ENCODE data around the gene FAM13A.
A peak's percentile ranks its signal among the peaks of the same experiment; 100 is the strongest.
"Not testable (repeated sequence)": the region's sequence is repeated elsewhere in the genome, so short reads cannot be mapped to it uniquely, and the experiment has no call there.

Gene FAM13A

GRCh38 chr4:88958080-88958479, 98.9 kb downstream of the FAM13A start:
- no peak for DNase-seq (ENCODE audit: low read depth)

- no peak for DNase-seq (ENCODE audit: low read depth)
These were observed 99.4 kb downstream of the FAM13A start for GRCh38 chr4:88957570-88957969.

- DNase-seq (ENCODE audit: low read depth), result no peak
These were observed 101.2 kb downstream of the FAM13A start for GRCh38 chr4:88955580-88956380.

GRCh38 chr4:88953400-88953799, 103.6 kb downstream of the FAM13A start:
- no peak for DNase-seq (ENCODE audit: low read depth)

- DNase-seq (ENCODE audit: low read depth), result no peak
These were observed 104.9 kb downstream of the FAM13A start for GRCh38 chr4:88952081-88952480.

GRCh38 chr4:88949605-88950004, 107.4 kb downstream of the FAM13A start:
- DNase-seq (ENCODE audit: low read depth), result no peak

GRCh38 chr4:88940506-88940905, 116.5 kb downstream of the FAM13A start:
- no peak for DNase-seq (ENCODE audit: low read depth)

- no peak for DNase-seq (ENCODE audit: low read depth)
These were observed 117.3 kb downstream of the FAM13A start for GRCh38 chr4:88939697-88940096.

- DNase-seq (ENCODE audit: low read depth), result peak; percentile 90
These were observed 118.8 kb downstream of the FAM13A start for GRCh38 chr4:88938138-88938537.

GRCh38 chr4:88937081-88937480, 119.9 kb downstream of the FAM13A start:
- DNase-seq (ENCODE audit: low read depth), result peak; percentile 28

GRCh38 chr4:88933414-88934160, 123.4 kb downstream of the FAM13A start:
- DNase-seq (ENCODE audit: low read depth), result no peak

GRCh38 chr4:88928852-88929251, 128.1 kb downstream of the FAM13A start:
- no peak for DNase-seq (ENCODE audit: low read depth)

GRCh38 chr4:88927420-88927819, 129.6 kb downstream of the FAM13A start:
- no peak for DNase-seq (ENCODE audit: low read depth)

- no peak for DNase-seq (ENCODE audit: low read depth)
These were observed 137.9 kb downstream of the FAM13A start for GRCh38 chr4:88919056-88919455.

GRCh38 chr4:88913181-88913580, 143.8 kb downstream of the FAM13A start:
- not testable (repeated sequence) for DNase-seq (ENCODE audit: low read depth)

- DNase-seq (ENCODE audit: low read depth), result no peak
These were observed 145.5 kb downstream of the FAM13A start for GRCh38 chr4:88911246-88912212.

- no peak for DNase-seq (ENCODE audit: low read depth)
These were observed 146.9 kb downstream of the FAM13A start for GRCh38 chr4:88910101-88910500.

- no peak for DNase-seq (ENCODE audit: low read depth)
These were observed 148.5 kb downstream of the FAM13A start for GRCh38 chr4:88908521-88908920.

GRCh38 chr4:88908003-88908402, 149.0 kb downstream of the FAM13A start:
- DNase-seq (ENCODE audit: low read depth), result no peak

GRCh38 chr4:88907478-88907877, 149.5 kb downstream of the FAM13A start:
- DNase-seq (ENCODE audit: low read depth), result no peak

GRCh38 chr4:88904240-88904639, 152.7 kb downstream of the FAM13A start:
- DNase-seq (ENCODE audit: low read depth), result not testable (repeated sequence)

- DNase-seq (ENCODE audit: low read depth), result peak; percentile 11
These were observed 156.6 kb downstream of the FAM13A start for GRCh38 chr4:88900432-88900831.
